CD14-positive monocyte (primary cell): Measurements from ENCODE around the gene LAYN. TPM values are rescaled to one million over a fixed set of nuclear protein-coding genes. Genes with fewer than 3 reads are reported as not detected.

Experiments used
- DNase-seq, 3 donors: peaks; one replicate each; pipeline ENCODE4 v3.0.0-alpha.2; 2011 to 2022
- H2AFZ ChIP-seq: 2 replicates; pipeline ENCODE4 v1.6.0; 2012; ENCODE audit warnings: mild to moderate bottlenecking, low read depth, low read length, inconsistent platforms; ENCODE audit not compliant: insufficient read depth, poor library complexity, severe bottlenecking
- H3K27ac ChIP-seq, 2 donors: 1 replicate in 1 of 2; 2 replicates in 1 of 2; pipeline ENCODE4 v1.5.1; 2012 to 2013; ENCODE audit warnings: low read length in 2 of 2, control low read depth in 1 of 2, inconsistent platforms in 1 of 2, low read depth in 1 of 2, mild to moderate bottlenecking in 1 of 2
- H3K27me3 ChIP-seq, 2 donors: one replicate each; pipeline versions ENCODE4 v1.6.0 to v1.6.1; 2011 to 2013; ENCODE audit warnings: low read length in 2 of 2; ENCODE audit not compliant: control insufficient read depth in 2 of 2, insufficient read depth in 2 of 2
- H3K36me3 ChIP-seq, 2 donors: replicated peaks in 1 of 2; 1 replicate in 1 of 2; 2 replicates in 1 of 2; pipeline versions ENCODE4 v1.5.1 to v1.6.1; 2012 to 2013; ENCODE audit warnings: low read length in 2 of 2, control low read depth in 1 of 2, inconsistent platforms in 1 of 2, mild to moderate bottlenecking in 1 of 2; ENCODE audit not compliant: insufficient read depth in 2 of 2, control insufficient read depth in 1 of 2
- H3K4me1 ChIP-seq, 2 donors: 1 replicate in 1 of 2; 2 replicates in 1 of 2; pipeline versions ENCODE4 v1.5.1 to v1.6.1; 2012 to 2013; ENCODE audit warnings: low read length in 2 of 2, control low read depth in 1 of 2, inconsistent platforms in 1 of 2, mild to moderate bottlenecking in 1 of 2, moderate library complexity in 1 of 2; ENCODE audit not compliant: insufficient read depth in 2 of 2, control insufficient read depth in 1 of 2
- H3K4me2 ChIP-seq: replicated peaks from 2 replicates; pipeline ENCODE3; 2012; ENCODE audit warnings: low read length, moderate library complexity, mild to moderate bottlenecking; ENCODE audit not compliant: poor library complexity, severe bottlenecking; ENCODE audit errors: extremely low read depth
- H3K4me3 ChIP-seq, 3 experiments: fragments of 200-600 bp in 1 of 3; sonication (generic) in 1 of 3; replicated peaks in 1 of 3; 1 replicate in 2 of 3; 2 replicates in 1 of 3; pipeline ENCODE4 v1.5.1; 2011 to 2013; ENCODE audit warnings: low read length in 3 of 3, mild to moderate bottlenecking in 3 of 3, control low read depth in 2 of 3, low read depth in 2 of 3, inconsistent platforms in 1 of 3, moderate library complexity in 1 of 3
- H3K79me2 ChIP-seq: 2 replicates; pipeline ENCODE4 v1.6.0; 2012; ENCODE audit warnings: mild to moderate bottlenecking, control low read depth, inconsistent platforms, low read length, moderate library complexity; ENCODE audit not compliant: insufficient read depth
- H3K9ac ChIP-seq: 2 replicates; pipeline ENCODE4 v1.6.0; 2017; ENCODE audit warnings: low read length, mild to moderate bottlenecking; ENCODE audit not compliant: insufficient read depth, poor library complexity, severe bottlenecking
- H3K9me3 ChIP-seq, 2 donors: replicated peaks in 1 of 2; 1 replicate in 1 of 2; 2 replicates in 1 of 2; pipeline versions ENCODE4 v1.5.1 to v1.6.1; 2012 to 2013; ENCODE audit warnings: low read length in 2 of 2, control low read depth in 1 of 2; ENCODE audit not compliant: control insufficient read depth in 1 of 2, insufficient read depth in 1 of 2
- H4K20me1 ChIP-seq: 2 replicates; pipeline ENCODE4 v1.6.0; 2012; ENCODE audit warnings: mild to moderate bottlenecking, low read length, control low read depth, moderate library complexity; ENCODE audit not compliant: insufficient read depth
- H3K27ac Mint-ChIP-seq, 7 donors: one replicate each; pipeline ENCODE4 v1.8.0; 2020; ENCODE audit warnings: mild to moderate bottlenecking in 7 of 7, mixed read lengths in 7 of 7, moderate library complexity in 6 of 7, inconsistent platforms in 2 of 7
- H3K27me3 Mint-ChIP-seq, 3 donors: one replicate each; pipeline ENCODE4 v1.8.0; 2021 to 2022; ENCODE audit warnings: low read depth in 3 of 3, mild to moderate bottlenecking in 3 of 3, mixed read lengths in 3 of 3, moderate library complexity in 3 of 3, inconsistent platforms in 1 of 3
- H3K36me3 Mint-ChIP-seq, 2 donors: one replicate each; pipeline ENCODE4 v1.8.0; 2020; ENCODE audit warnings: mixed read lengths in 2 of 2, inconsistent platforms in 1 of 2, mild to moderate bottlenecking in 1 of 2
- H3K4me1 Mint-ChIP-seq: one replicate; pipeline ENCODE4 v1.8.0; 2020; ENCODE audit warnings: mild to moderate bottlenecking, mixed read lengths
- H3K4me3 Mint-ChIP-seq, 2 donors: one replicate each; pipeline ENCODE4 v1.8.0; 2020; ENCODE audit warnings: mild to moderate bottlenecking in 2 of 2, mixed read lengths in 2 of 2, moderate library complexity in 1 of 2
- H3K9me3 Mint-ChIP-seq, 7 donors: one replicate each; pipeline ENCODE4 v1.8.0; 2020 to 2022; ENCODE audit warnings: mixed read lengths in 7 of 7, mild to moderate bottlenecking in 6 of 7, moderate library complexity in 6 of 7, inconsistent platforms in 2 of 7
- WGBS: methylation state at CpG from one replicate; pipeline ENCODE4 v1.1.5; 2013; ENCODE audit warnings: missing lambda C conversion rate; ENCODE audit not compliant: insufficient coverage; 5-methylcytosine and 5-hydroxymethylcytosine counted together
- intact Hi-C, 2 donors: fragments of 100-400 bp; cut with micrococcal nuclease; formaldehyde crosslinking; loops; one replicate each; pipeline versions ENCODE4 v1.15.0 to v1.15.1; 2023
- polyA plus RNA-seq, 3 donors: library from polyadenylated mRNA; depleted of rRNA in 1 of 3; unstranded in 2 of 3; stranded (reverse) in 1 of 3; fragments of 300-500 nt in 2 of 3; fragments of >200 nt in 1 of 3; fragmentation: Illumina TruSeq in 2 of 3; gene quantifications; 1 replicate in 2 of 3; 2 replicates in 1 of 3; pipeline ENCODE4 v1.2.3, GENCODE V29; 2012 to 2021
- TF ChIP-seq, protein P1 (sequence below): fragments of 200-600 bp; IDR thresholded peaks from one replicate; pipeline ENCODE4 v1.8.0; 2022; ENCODE audit warnings: antibody characterized with exemption, mild to moderate bottlenecking

Gene LAYN
- polyA plus RNA-seq, 3 donors: not detected

DNA sequence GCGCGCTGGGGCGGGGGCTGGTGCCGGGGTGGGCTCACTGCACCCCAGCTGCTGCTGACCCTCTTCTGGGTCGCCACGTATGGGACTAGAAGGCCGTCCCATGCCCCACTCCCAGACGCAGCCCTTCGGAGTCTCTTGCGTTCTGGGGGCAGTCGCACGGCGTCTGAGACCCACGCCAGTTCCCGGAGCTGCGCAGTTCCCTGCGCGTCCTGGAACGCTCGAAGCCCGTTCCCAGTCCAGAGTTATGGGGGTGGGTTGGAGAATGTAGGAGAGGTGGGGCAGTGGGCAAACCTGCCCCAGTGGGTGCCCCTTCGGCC is 375 bp downstream of the LAYN start:
- intact Hi-C loops: no loop called here
- Histone ChIP-seq H3K9ac (peak overlapping the region; percentile 48), H3K27me3 (peaks cover 21 to 38% of the 10 kb centered on the region in 2 donors), H3K4me2 (peak overlapping the region; percentile 76), H3K4me3 (peak overlapping the region; percentile 3 to 72 (median 34)), H2AFZ (peak overlapping the region; percentile 60), H3K4me1 (peaks cover 19 to 25% of the 10 kb centered on the region in 2 donors), H4K20me1 (no peaks in the 10 kb centered on the region), H3K27ac (no peak overlapping the region), H3K9me3 (peaks cover 0 to 8% of the 10 kb centered on the region in 2 donors), H3K79me2 (no peaks in the 10 kb centered on the region), H3K36me3 (no peaks in the 10 kb centered on the region)
- no peak overlapping the region for H3K27ac Mint-ChIP-seq
- TF ChIP-seq, protein P1, sequence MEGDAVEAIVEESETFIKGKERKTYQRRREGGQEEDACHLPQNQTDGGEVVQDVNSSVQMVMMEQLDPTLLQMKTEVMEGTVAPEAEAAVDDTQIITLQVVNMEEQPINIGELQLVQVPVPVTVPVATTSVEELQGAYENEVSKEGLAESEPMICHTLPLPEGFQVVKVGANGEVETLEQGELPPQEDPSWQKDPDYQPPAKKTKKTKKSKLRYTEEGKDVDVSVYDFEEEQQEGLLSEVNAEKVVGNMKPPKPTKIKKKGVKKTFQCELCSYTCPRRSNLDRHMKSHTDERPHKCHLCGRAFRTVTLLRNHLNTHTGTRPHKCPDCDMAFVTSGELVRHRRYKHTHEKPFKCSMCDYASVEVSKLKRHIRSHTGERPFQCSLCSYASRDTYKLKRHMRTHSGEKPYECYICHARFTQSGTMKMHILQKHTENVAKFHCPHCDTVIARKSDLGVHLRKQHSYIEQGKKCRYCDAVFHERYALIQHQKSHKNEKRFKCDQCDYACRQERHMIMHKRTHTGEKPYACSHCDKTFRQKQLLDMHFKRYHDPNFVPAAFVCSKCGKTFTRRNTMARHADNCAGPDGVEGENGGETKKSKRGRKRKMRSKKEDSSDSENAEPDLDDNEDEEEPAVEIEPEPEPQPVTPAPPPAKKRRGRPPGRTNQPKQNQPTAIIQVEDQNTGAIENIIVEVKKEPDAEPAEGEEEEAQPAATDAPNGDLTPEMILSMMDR: no peak
- H3K36me3 Mint-ChIP-seq: peaks cover 3 to 6% of the 10 kb centered on the region in 2 donors
- WGBS: 3% methylated on average over 19 of the region's 22 CpGs
- peaks cover 26% of the 10 kb centered on the region for H3K4me1 Mint-ChIP-seq
- peaks cover 0 to 9% (median 0%) of the 10 kb centered on the region in 7 donors for H3K9me3 Mint-ChIP-seq
- DNase-seq: no peak
- peaks cover 33 to 45% (median 36%) of the 10 kb centered on the region in 3 donors for H3K27me3 Mint-ChIP-seq
- peak overlapping the region; percentile 78 to 97 for H3K4me3 Mint-ChIP-seq

DNA sequence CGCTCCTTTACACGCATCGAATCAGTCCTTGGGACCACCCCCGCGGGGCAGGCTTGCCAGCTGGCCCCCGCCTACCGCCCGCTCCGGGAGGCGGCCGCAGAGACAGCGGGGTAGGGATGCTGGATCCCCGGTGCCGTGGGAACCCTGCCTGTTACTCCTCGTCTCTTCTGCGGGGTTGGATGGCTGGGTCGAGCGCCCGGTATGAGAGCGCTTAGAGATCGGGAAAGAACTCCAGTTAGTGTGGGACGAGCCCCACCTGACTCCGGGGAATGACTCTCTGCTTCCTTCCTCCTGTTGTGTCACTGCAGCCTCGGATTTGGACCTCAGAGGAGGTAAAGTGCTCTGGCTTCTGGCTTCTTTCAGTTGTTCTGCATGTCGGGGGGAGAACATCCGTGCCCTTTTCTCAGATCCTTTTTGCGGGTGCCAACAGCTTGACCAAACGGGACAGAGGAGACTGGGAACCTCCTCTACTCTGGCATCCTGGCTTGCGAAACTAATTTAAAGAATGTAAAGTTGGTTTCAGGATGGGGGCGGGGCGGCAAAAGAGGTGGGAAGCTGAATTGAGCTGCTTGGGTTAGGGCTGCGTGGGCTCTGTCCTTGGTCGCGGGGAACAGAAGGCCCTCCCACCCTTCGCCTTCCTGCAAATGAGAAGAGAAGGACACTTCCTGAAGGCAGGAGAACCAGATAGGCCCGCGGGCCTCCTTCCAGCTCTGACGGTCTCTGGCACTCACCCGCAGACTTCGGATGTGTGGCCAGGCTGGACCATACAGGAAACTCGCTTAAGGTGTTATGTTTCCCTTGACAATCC is 938 bp downstream of the LAYN start:
- peak overlapping the region; percentile 48 for H3K9ac ChIP-seq
- TF ChIP-seq, protein P1: no peak
- intact Hi-C loops: no loop called here

More for the DNA sequence above, 938 bp downstream of the LAYN start:
- Mint-ChIP-seq H3K27me3 (peaks cover 33 to 45% (median 36%) of the 10 kb centered on the region in 3 donors), H3K27ac (peak overlapping the region in 1 of 7 donors; percentile 8), H3K4me1 (peaks cover 26% of the 10 kb centered on the region), H3K9me3 (peaks cover 0 to 9% (median 0%) of the 10 kb centered on the region in 7 donors), H3K36me3 (peaks cover 3 to 6% of the 10 kb centered on the region in 2 donors), H3K4me3 (peak overlapping the region; percentile 78 to 97)
- Histone ChIP-seq H3K4me3 (peak overlapping the region; percentile 3 to 72 (median 34)), H4K20me1 (no peaks in the 10 kb centered on the region), H3K4me1 (peaks cover 19 to 25% of the 10 kb centered on the region in 2 donors), H3K27me3 (peaks cover 21 to 38% of the 10 kb centered on the region in 2 donors), H3K36me3 (no peaks in the 10 kb centered on the region), H2AFZ (peak overlapping the region; percentile 60), H3K9me3 (peaks cover 0 to 8% of the 10 kb centered on the region in 2 donors), H3K4me2 (peak overlapping the region; percentile 76), H3K27ac (no peak overlapping the region), H3K79me2 (no peaks in the 10 kb centered on the region)
- peak in 1 of 3 donors; percentile 24 for DNase-seq
- 3% methylated on average over 30 of the region's 41 CpGs for WGBS
